PC-3 (cell line): ENCODE data around the gene ZBTB7A. TPM values are rescaled to one million over a fixed set of nuclear protein-coding genes. Genes with fewer than 3 reads are reported as not detected.

Experiments
- ATAC-seq: fragments of 200-7000 bp; cut with Tn5 transposase; 2 replicates; pipeline ENCODE4 v1.9.1; 2020; ENCODE audit warnings: mild to moderate bottlenecking, moderate library complexity
- BruUV-seq: library from RNA; stranded (reverse); fragments of 400-500 nt; replicated peaks from 2 replicates; lab custom pipeline; 2021; lab: Mats Ljungman, UMichigan
- CTCF ChIA-PET: fragments of 300-600 bp; sonication (Branson Sonifier 250); formaldehyde crosslinking; loops from one replicate; lab custom pipeline; 2022; ENCODE audit warnings: antibody characterized with exemption; lab: Charles Lee
- POLR2A ChIA-PET: fragments of 300-600 bp; sonication (Branson Sonifier 250); formaldehyde crosslinking; loops from one replicate; lab custom pipeline; 2022; ENCODE audit warnings: antibody characterized with exemption; ENCODE audit not compliant: unreplicated experiment; lab: Charles Lee
- DNase-seq: peaks from one replicate; pipeline ENCODE4 v3.0.0-alpha.2; 2015
- H2AFZ ChIP-seq: fragments of 300-600 bp; sonication (generic); 2 replicates; pipeline ENCODE4 v1.6.0; 2016; ENCODE audit warnings: antibody characterized with exemption, low read length
- H3F3A ChIP-seq: fragments of 300-600 bp; sonication (generic); one replicate; pipeline ENCODE4 v1.6.0; 2017; ENCODE audit warnings: antibody characterized with exemption, low read length, control low read depth, mild to moderate bottlenecking; ENCODE audit not compliant: unreplicated experiment
- H3K27ac ChIP-seq: fragments of 300-600 bp; sonication (generic); 2 replicates; pipeline ENCODE4 v1.5.1; 2016; ENCODE audit warnings: mild to moderate bottlenecking, low read length
- H3K27me3 ChIP-seq: fragments of 300-600 bp; sonication (generic); 2 replicates; pipeline ENCODE4 v1.6.1; 2016; ENCODE audit warnings: low read length, mixed read lengths
- H3K36me3 ChIP-seq: fragments of 300-600 bp; sonication (generic); 2 replicates; pipeline ENCODE4 v1.6.1; 2016; ENCODE audit warnings: low read depth, mixed run types, low read length, mixed read lengths
- H3K4me1 ChIP-seq: fragments of 300-600 bp; sonication (generic); 2 replicates; pipeline ENCODE4 v1.5.1; 2016; ENCODE audit warnings: low read length; ENCODE audit not compliant: insufficient read depth
- H3K4me2 ChIP-seq: fragments of 300-600 bp; sonication (generic); 2 replicates; pipeline ENCODE4 v1.6.0; 2016; ENCODE audit warnings: low read length
- H3K4me3 ChIP-seq: fragments of 300-600 bp; sonication (generic); 2 replicates; pipeline ENCODE4 v1.5.1; 2016; ENCODE audit warnings: mild to moderate bottlenecking, low read length, mixed read lengths
- H3K79me2 ChIP-seq: fragments of 300-600 bp; sonication (generic); 2 replicates; pipeline ENCODE4 v1.6.1; 2017; ENCODE audit warnings: low read length, mixed read lengths
- H3K9ac ChIP-seq: fragments of 300-600 bp; sonication (generic); 2 replicates; pipeline ENCODE4 v1.6.0; 2016; ENCODE audit warnings: mild to moderate bottlenecking, low read length
- H3K9me2 ChIP-seq: fragments of 300-600 bp; sonication (generic); replicated peaks from 2 replicates; pipeline ENCODE4 v1.6.1; 2016; ENCODE audit warnings: mixed run types, low read length, mixed read lengths
- H3K9me3 ChIP-seq: fragments of 300-600 bp; sonication (generic); 2 replicates; pipeline ENCODE4 v1.6.1; 2016; ENCODE audit warnings: low read length, mixed read lengths
- H4K20me1 ChIP-seq: fragments of 300-600 bp; sonication (generic); 2 replicates; pipeline ENCODE4 v1.6.1; 2016; ENCODE audit warnings: low read length, mixed read lengths
- CTCF ChIP-seq: fragments of 300-600 bp; sonication (generic); conservative IDR thresholded peaks from 2 replicates; pipeline ENCODE4 v1.5.1; 2017; ENCODE audit warnings: antibody characterized with exemption, low read depth, mild to moderate bottlenecking, low read length
- EZH2 ChIP-seq: fragments of 300-600 bp; sonication (generic); IDR thresholded peaks from one replicate; pipeline ENCODE4 v1.6.1; 2017; ENCODE audit warnings: antibody characterized with exemption, mild to moderate bottlenecking, low read length; ENCODE audit not compliant: unreplicated experiment
- EZH2phosphoT487 ChIP-seq: fragments of 300-600 bp; sonication (generic); IDR thresholded peaks from 2 replicates; pipeline ENCODE4 v1.6.1; 2018; ENCODE audit warnings: mild to moderate bottlenecking, antibody characterized with exemption, low read length, borderline replicate concordance
- intact Hi-C: fragments of 100-400 bp; cut with micrococcal nuclease; formaldehyde crosslinking; loops from 2 replicates; pipeline ENCODE4 v1.9.0; 2023
- total RNA-seq: library from RNA; depleted of rRNA; stranded (reverse); fragments of >200 nt; gene quantifications from 2 replicates; pipeline ENCODE4 v1.2.3, GENCODE V29; 2014

The ZBTB7A gene
- total RNA-seq, 1 experiment from 2014 or later = 16.7 TPM

GRCh38 chr19:4046946-4047683, 19.6 kb downstream of the ZBTB7A start:
- ATAC-seq (no peak), DNase-seq (no peak)
- Histone ChIP-seq H2AFZ (no peak overlapping the region), H3K36me3 (no peaks in the 10 kb centered on the region; the same call in 1 of the 2 replicates), H3K79me2 (peaks cover 47% of the 10 kb centered on the region), H3K27me3 (no peaks in the 10 kb centered on the region), H4K20me1 (peaks cover 5% of the 10 kb centered on the region; the same call in 1 of the 2 replicates), H3F3A (no peaks in the 10 kb centered on the region), H3K9ac (no peak overlapping the region), H3K9me2 (no peaks in the 10 kb centered on the region), H3K4me1 (peaks cover 14% of the 10 kb centered on the region), H3K4me3 (no peak overlapping the region), H3K9me3 (no peaks in the 10 kb centered on the region), H3K27ac (no peak overlapping the region), H3K4me2 (no peak overlapping the region)
- TF ChIP-seq CTCF = no peak
- TF ChIP-seq EZH2 = no peak
- TF ChIP-seq EZH2phosphoT487 = no peak
- ChIA-PET CTCF (no interaction called here), POLR2A (no interaction called here)
- intact Hi-C loops = no loop called here
- BruUV-seq = no TSS peak

GRCh38 chr19:4046362-4046691, 20.4 kb downstream of the ZBTB7A start:
- BruUV-seq = TSS peak; percentile 23
- TF ChIP-seq EZH2phosphoT487 = no peak

GRCh38 chr19:4045597-4046361, 20.9 kb downstream of the ZBTB7A start:
- Histone ChIP-seq H3K79me2 (peaks cover 33% of the 10 kb centered on the region), H3K4me1 (0 out of 2 replicates have a peak, but pooled peaks cover 3% of the 10 kb centered on the region), H4K20me1 (no peaks in the 10 kb centered on the region), H3K9me3 (no peaks in the 10 kb centered on the region), H3K27me3 (no peaks in the 10 kb centered on the region), H3K27ac (no peak overlapping the region), H3F3A (no peaks in the 10 kb centered on the region), H3K9ac (no peak overlapping the region), H3K4me2 (no peak overlapping the region), H2AFZ (no peak overlapping the region), H3K4me3 (no peak overlapping the region), H3K36me3 (no peaks in the 10 kb centered on the region), H3K9me2 (no peaks in the 10 kb centered on the region)
- ATAC-seq (no peak), DNase-seq (no peak)
- CTCF ChIA-PET = no interaction called here
- intact Hi-C loops = no loop called here
- TF ChIP-seq CTCF (no peak), EZH2 (no peak), EZH2phosphoT487 (no peak)
- no TSS peak for BruUV-seq
- POLR2A ChIA-PET = no interaction called here

More at GRCh38 chr19:4046362-4046691, 20.4 kb downstream of the ZBTB7A start:
- H3K79me2 ChIP-seq = peaks cover 39% of the 10 kb centered on the region
- no peaks in the 10 kb centered on the region for H3K9me2 ChIP-seq
- H3K4me2 ChIP-seq = no peak overlapping the region
- H3K36me3 ChIP-seq = no peaks in the 10 kb centered on the region; the same call in 1 of the 2 replicates
- intact Hi-C loops = no loop called here
- H2AFZ ChIP-seq = no peak overlapping the region
- no peak for ATAC-seq
- no peaks in the 10 kb centered on the region for H3K27me3 ChIP-seq
- H3K4me3 ChIP-seq = no peak overlapping the region
- no peak overlapping the region for H3K9ac ChIP-seq
- no peaks in the 10 kb centered on the region for H3F3A ChIP-seq
- H3K4me1 ChIP-seq = peaks cover 6% of the 10 kb centered on the region
- no peaks in the 10 kb centered on the region for H3K9me3 ChIP-seq
- H4K20me1 ChIP-seq = peaks cover 2% of the 10 kb centered on the region; the same call in 1 of the 2 replicates
- no peak for DNase-seq
- ChIA-PET POLR2A (no interaction called here), CTCF (no interaction called here)
- no peak overlapping the region for H3K27ac ChIP-seq
